Vagina (tissue), 2 donors: ENCODE data around the gene CYRIA. TPM values are rescaled to one million over a fixed set of nuclear protein-coding genes. Genes with fewer than 3 reads are reported as not detected.

ENCODE experiments used
- DNase-seq, 2 donors: peaks; one replicate each; pipeline ENCODE4 v3.0.0-alpha.2; 2017; ENCODE audit errors: extremely low spot score in 2 of 2
- H3K27ac ChIP-seq: fragments of 200-600 bp; sonication (generic); one replicate; pipeline ENCODE4 v1.5.1; 2019
- H3K27me3 ChIP-seq: fragments of 200-600 bp; sonication (generic); one replicate; pipeline ENCODE4 v1.5.1; 2019
- H3K36me3 ChIP-seq, 2 donors: fragments of 200-600 bp; sonication (generic); one replicate each; pipeline ENCODE4 v1.5.1; 2017 to 2019
- H3K4me1 ChIP-seq: fragments of 200-600 bp; sonication (generic); one replicate; pipeline ENCODE4 v1.5.1; 2019
- H3K4me3 ChIP-seq, 2 donors: fragments of 200-600 bp; sonication (generic); 1 replicate in 1 of 2; 2 replicates in 1 of 2; pipeline ENCODE4 v1.5.1; 2016 to 2019
- H3K9me3 ChIP-seq: fragments of 200-600 bp; sonication (generic); one replicate; pipeline ENCODE4 v1.5.1; 2019
- CTCF ChIP-seq, 3 experiments: fragments of 450-650 bp in 2 of 3; fragments of 200-600 bp in 1 of 3; sonication (generic) in 1 of 3; IDR thresholded peaks; one replicate each; pipeline ENCODE4 v1.5.1; 2017 to 2019; ENCODE audit warnings: antibody characterized with exemption in 3 of 3, mild to moderate bottlenecking in 2 of 3, moderate library complexity in 2 of 3
- POLR2A ChIP-seq, 2 donors: fragments of 450-650 bp; IDR thresholded peaks; one replicate each; pipeline ENCODE4 v1.6.1; 2017; ENCODE audit warnings: antibody characterized with exemption in 2 of 2, mild to moderate bottlenecking in 2 of 2, moderate library complexity in 2 of 2
- POLR2AphosphoS5 ChIP-seq, 2 donors: sonication (generic); formaldehyde crosslinking; IDR thresholded peaks; one replicate each; pipeline ENCODE4 v1.9.0; 2017; ENCODE audit warnings: antibody characterized with exemption in 2 of 2, mild to moderate bottlenecking in 2 of 2, low read depth in 1 of 2; ENCODE audit not compliant: insufficient read depth in 1 of 2
- intact Hi-C: fragments of 100-400 bp; cut with DNase I; formaldehyde crosslinking; loops from one replicate; pipeline ENCODE4 v1.15.1; 2023
- total RNA-seq: library from RNA; depleted of rRNA; stranded (reverse); fragments of >200 nt; gene quantifications from one replicate; pipeline ENCODE4 v1.2.3, GENCODE V29; 2016

CYRIA gene
- total RNA-seq: 12.5 TPM

- DNase-seq: peak in 1 of 2 donors; percentile 86
- no peak for TF ChIP-seq POLR2A (IDR thresholded peaks at IDR 0.05)
- TF ChIP-seq CTCF (IDR thresholded peaks at IDR 0.05): no peak
- TF ChIP-seq POLR2AphosphoS5 (IDR thresholded peaks at IDR 0.05; ENCODE audit: insufficient read depth in 1 of 2, low read depth in 1 of 2): no peak
- Histone ChIP-seq H3K4me3 (peak within 1 kb of the TSS; percentile 73 to 84), H3K27ac (peak within 1 kb of the TSS; percentile 86), H3K27me3 (no peaks in the 10 kb centered on the region), H3K4me1 (peaks cover 47% of the 10 kb centered on the region), H3K36me3 (no peaks in the 10 kb centered on the region), H3K9me3 (no peaks in the 10 kb centered on the region)
- intact Hi-C loops: loop anchor here (5.0 to 10.0 kb wide), 2 partner anchors 49 to 1089 kb away; partner anchors contain the start of genes GEN1 and SMC6
Observed at GRCh38 chr2:16665748-16666448, at the start of gene CYRIA. Gene CYRIA, minus strand, starts transcription at chr2:16665834. Its CDS starts 77,715 bp downstream, at chr2:16588119.

GRCh38 chr2:16713011-16713423, 47.4 kb upstream of the CYRIA start:
- Histone ChIP-seq H3K36me3 (no peaks in the 10 kb centered on the region), H3K4me1 (no peaks in the 10 kb centered on the region), H3K27ac (no peak overlapping the region), H3K27me3 (no peaks in the 10 kb centered on the region), H3K9me3 (no peaks in the 10 kb centered on the region), H3K4me3 (no peak overlapping the region)
- TF ChIP-seq POLR2A (IDR thresholded peaks at IDR 0.05): no peak
- TF ChIP-seq CTCF (IDR thresholded peaks at IDR 0.05): no peak
- no peak for TF ChIP-seq POLR2AphosphoS5 (IDR thresholded peaks at IDR 0.05; ENCODE audit: insufficient read depth in 1 of 2, low read depth in 1 of 2)
- intact Hi-C loops: no loop called here
- no peak for DNase-seq

GRCh38 chr2:16709769-16710168, 44.1 kb upstream of the CYRIA start:
- no peak for TF ChIP-seq POLR2A (IDR thresholded peaks at IDR 0.05)
- no peak for TF ChIP-seq CTCF (IDR thresholded peaks at IDR 0.05)
- no peak for TF ChIP-seq POLR2AphosphoS5 (IDR thresholded peaks at IDR 0.05; ENCODE audit: insufficient read depth in 1 of 2, low read depth in 1 of 2)
- no peaks in the 10 kb centered on the region for H3K27me3 ChIP-seq
- H3K4me3 ChIP-seq: no peak overlapping the region
- no peak for DNase-seq
- no peaks in the 10 kb centered on the region for H3K9me3 ChIP-seq
- intact Hi-C loops: no loop called here
- H3K27ac ChIP-seq: no peak overlapping the region
- H3K4me1 ChIP-seq: no peaks in the 10 kb centered on the region
- H3K36me3 ChIP-seq: no peaks in the 10 kb centered on the region

GRCh38 chr2:16708173-16708572, 42.5 kb upstream of the CYRIA start:
- Histone ChIP-seq H3K4me1 (no peaks in the 10 kb centered on the region), H3K27me3 (no peaks in the 10 kb centered on the region), H3K4me3 (no peak overlapping the region), H3K27ac (no peak overlapping the region), H3K9me3 (no peaks in the 10 kb centered on the region), H3K36me3 (no peaks in the 10 kb centered on the region)
- TF ChIP-seq CTCF (IDR thresholded peaks at IDR 0.05): no peak
- intact Hi-C loops: no loop called here
- no peak for DNase-seq

GRCh38 chr2:16707014-16707623, 41.5 kb upstream of the CYRIA start:
- TF ChIP-seq POLR2AphosphoS5 (IDR thresholded peaks at IDR 0.05; ENCODE audit: insufficient read depth in 1 of 2, low read depth in 1 of 2) (no peak), POLR2A (IDR thresholded peaks at IDR 0.05) (no peak), CTCF (IDR thresholded peaks at IDR 0.05) (no peak)
- intact Hi-C loops: no loop called here
- no peak for DNase-seq

More at GRCh38 chr2:16707014-16707623, 41.5 kb upstream of the CYRIA start:
- no peaks in the 10 kb centered on the region for H3K36me3 ChIP-seq
- no peaks in the 10 kb centered on the region for H3K27me3 ChIP-seq
- H3K9me3 ChIP-seq: no peaks in the 10 kb centered on the region
- no peak overlapping the region for H3K27ac ChIP-seq
- no peak overlapping the region for H3K4me3 ChIP-seq
- no peaks in the 10 kb centered on the region for H3K4me1 ChIP-seq
